NCI-H187 treated with DMSO at 0.1 percent for 48 hours (cell line): ENCODE data around the gene EXOSC5.
"Not testable (repeated sequence)": the region's sequence is repeated elsewhere in the genome, so short reads cannot be mapped to it uniquely, and the experiment has no call there.

Experiments used
- DNase-seq: peaks from one replicate; lab custom pipeline; 2025; lab: John Stamatoyannopoulos, UW

EXOSC5 gene

GRCh38 chr19:41405776-41406175 lies 8.6 kb upstream of the EXOSC5 start:
- no peak for DNase-seq

GRCh38 chr19:41403181-41403970 lies 6.2 kb upstream of the EXOSC5 start:
- no peak for DNase-seq

GRCh38 chr19:41402010-41402409 lies 4.9 kb upstream of the EXOSC5 start:
- DNase-seq: no peak

- DNase-seq: no peak
These were observed 4.3 kb upstream of the EXOSC5 start for GRCh38 chr19:41401483-41401882.

GRCh38 chr19:41399525-41399924 lies 2.4 kb upstream of the EXOSC5 start:
- no peak for DNase-seq

GRCh38 chr19:41399091-41399490 lies 1.9 kb upstream of the EXOSC5 start:
- no peak for DNase-seq

DNA sequence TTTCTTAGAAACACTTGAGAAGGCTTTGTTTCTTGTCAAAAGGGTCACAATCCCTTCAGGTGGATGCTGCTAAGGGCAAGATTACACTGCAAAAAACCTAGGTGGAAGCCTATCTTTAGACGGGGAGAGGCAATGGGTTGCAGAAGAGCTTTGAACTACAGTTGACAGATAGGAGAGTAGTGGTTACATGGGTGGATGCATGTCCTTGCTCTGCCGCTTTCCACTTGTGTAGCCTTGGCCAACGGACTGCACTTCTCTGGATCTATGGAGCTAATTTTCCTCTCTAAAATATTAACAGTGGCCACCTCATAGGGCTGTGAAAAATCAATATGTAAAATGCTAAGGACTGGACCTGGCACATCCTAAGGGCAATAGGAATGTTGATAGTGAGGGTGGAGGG lies 1.4 kb upstream of the EXOSC5 start:
- DNase-seq: no peak

GRCh38 chr19:41398050-41398418 lies 875 bp upstream of the EXOSC5 start:
- DNase-seq: no peak

- no peak for DNase-seq
These were observed 1.8 kb downstream of the EXOSC5 start for GRCh38 chr19:41395355-41395754.

DNA sequence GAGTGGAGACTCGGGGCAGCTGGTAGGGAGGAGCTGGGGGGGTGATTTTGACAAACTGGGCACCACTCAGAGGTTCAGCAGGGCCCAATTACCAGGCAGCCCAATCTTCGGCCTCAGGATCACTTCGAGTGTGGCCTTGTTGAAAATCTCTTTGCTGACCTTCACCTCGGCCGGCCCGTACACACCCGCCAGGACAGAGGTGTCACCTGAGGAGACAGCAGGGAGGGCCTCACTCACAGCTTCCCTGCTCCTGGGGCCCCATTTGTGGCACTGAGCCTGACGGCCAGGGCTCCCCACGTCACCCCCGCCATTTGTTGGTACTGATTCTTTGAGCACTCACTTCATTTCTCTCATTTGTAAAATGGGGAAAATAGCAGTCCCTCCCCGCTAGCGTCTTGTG lies 4.4 kb downstream of the EXOSC5 start:
- no peak for DNase-seq

- DNase-seq: no peak
These were observed 5.5 kb downstream of the EXOSC5 start for GRCh38 chr19:41391618-41392017.

DNA sequence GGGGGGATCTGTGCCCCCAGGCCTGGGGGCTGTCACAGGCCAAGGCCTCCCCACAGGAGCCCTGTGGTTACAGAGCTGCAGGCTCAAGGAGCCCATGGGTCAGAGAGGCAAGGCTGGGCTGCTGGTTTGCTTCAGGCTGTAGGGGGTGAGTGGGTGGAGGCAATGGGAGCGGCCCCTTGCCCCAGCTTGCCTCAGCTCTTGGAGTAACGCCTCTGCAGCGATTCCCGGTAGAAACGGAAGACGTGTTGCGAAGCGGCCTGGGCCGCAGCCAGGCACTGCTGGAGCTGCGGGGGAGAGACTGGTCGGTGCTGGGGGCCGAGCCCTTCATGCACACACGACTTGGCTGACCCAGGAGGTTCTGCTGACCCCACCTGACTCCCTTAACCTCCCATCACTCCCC lies 10.7 kb downstream of the EXOSC5 start:
- DNase-seq: no peak

DNA sequence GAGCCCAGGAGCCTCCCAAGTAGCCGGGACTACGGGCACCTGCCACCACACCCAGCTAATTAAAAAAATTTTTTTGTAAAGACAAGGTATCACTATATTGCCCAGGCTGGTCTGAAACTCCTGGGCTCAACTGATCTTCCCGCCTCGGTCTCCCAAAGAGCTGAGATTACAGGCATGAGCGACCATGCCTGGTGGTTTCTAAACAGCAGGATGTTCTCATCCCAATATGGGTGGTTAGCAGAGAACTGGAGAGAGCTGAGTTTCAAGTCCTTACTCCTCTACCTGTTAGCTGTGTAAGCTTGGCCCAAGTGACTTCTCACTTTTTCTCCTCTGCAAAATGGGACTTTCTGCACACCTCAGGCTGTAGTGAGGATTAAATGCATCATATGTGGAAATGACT lies 12.8 kb downstream of the EXOSC5 start:
- DNase-seq: no peak

DNA sequence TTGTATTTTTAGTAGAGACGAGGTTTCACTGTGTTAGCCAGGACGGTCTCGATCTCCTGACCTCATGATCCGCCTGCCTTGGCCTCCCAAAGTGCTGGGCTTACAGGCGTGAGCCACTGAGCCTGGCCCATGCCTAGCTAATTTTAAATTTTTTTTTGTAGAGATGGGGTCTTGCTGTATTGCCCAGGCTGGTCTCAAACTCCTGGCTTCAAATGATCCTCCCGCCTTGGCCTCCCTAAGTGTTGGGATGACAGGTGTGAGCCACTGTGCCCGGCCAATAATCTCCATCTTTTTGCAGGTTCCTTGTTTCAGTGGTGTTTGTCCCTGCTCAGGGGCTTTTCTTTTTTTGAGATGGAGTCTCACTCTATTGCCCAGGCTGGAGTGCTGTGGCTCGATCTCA lies 15.6 kb downstream of the EXOSC5 start:
- DNase-seq: not testable (repeated sequence)

DNA sequence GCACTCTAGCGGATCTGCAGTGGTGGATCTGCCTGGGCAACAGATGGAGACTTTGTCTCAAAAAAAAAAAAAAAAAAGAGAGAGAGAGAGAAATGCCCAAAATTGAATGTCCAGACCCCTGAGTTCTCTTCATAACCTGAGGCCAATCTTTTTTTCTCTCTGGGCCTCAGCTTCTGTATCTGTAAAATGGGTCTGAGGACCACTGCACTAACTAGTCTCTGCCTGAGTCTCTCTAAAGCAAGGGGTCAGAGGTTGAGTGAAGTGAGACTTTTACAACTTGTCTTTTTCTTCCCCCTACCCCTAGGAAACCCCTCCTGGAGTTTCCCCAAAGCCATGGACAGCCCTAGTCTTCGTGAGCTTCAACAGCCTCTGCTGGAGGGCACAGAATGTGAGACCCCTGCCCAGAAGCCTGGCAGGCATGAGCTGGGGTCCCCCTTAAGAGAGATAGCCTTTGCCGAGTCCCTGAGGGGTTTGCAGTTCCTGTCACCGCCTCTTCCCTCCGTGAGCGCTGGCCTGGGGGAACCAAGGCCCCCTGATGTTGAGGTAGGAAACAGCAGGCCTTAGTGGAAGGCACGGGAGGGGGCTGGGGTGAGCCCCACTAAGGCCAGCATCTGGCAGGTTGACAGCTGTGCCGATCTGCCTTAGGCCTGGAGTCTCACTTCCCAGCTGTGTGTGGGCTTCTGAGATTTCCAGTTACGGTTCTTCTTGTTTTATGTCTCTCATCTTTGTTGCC lies 19.0 kb downstream of the EXOSC5 start:
- no peak for DNase-seq

DNA sequence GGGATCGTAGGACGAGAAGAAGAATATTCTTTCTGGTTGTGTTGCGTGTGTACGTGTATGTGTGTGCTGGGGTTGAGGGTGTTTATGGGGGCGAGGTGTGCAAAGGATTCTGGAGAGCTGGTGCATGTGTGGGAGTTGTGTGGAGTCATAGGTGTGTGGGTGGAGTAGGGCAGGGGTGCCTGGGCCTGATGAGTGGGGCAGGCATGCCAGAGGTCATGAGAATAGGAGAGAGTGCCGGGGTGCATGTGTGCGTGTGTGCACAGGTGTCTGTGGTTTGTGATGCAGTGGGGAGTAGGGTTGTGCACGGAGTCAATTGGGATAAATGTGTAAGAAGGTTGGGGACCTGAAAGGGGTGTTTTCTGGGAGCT lies 20.2 kb downstream of the EXOSC5 start:
- DNase-seq: no peak

DNA sequence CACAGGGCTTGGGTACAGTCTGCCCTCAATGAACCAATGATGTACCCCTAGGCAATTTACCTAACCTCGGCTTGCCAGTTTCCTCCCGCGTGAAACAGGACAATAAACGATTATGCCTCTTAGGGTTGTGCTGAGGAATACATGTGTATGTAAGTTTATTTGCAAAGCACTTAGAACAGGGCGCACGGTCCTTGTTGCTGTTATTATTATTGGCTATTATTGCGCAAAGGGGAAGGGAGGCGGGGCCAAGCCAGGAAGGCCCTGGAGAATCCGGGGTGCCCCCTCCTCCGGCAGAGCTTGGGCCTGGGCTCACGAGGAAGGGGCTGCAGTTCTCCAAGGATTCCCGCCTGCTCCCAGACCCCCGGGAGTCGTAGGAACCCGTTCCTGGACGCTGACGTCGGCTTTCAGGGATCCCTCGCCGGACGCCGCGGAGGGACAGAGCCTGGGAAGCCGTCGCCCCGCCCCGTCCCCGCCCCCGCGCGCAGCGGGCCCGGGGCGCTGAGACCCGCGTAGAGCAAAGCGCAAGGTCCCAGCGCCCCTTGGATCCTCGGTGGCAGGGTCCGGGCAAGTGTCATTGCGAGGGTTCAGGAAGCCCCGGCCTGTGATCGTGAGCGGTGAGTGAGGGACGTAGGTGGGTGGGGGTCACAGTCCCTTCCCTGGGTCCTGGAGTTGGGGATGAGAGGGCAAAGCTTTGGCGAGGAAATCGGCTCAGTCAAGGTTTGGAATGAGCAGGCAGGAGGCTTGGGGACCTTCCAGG lies 20.7 kb downstream of the EXOSC5 start, which contains the start of gene TMEM91:
Gene TMEM91 (plus strand): TSS at position 293 of the 757 bp plus-strand sequence. CDS start 1,777 bp downstream, outside the sequence.
- no peak for DNase-seq

DNA sequence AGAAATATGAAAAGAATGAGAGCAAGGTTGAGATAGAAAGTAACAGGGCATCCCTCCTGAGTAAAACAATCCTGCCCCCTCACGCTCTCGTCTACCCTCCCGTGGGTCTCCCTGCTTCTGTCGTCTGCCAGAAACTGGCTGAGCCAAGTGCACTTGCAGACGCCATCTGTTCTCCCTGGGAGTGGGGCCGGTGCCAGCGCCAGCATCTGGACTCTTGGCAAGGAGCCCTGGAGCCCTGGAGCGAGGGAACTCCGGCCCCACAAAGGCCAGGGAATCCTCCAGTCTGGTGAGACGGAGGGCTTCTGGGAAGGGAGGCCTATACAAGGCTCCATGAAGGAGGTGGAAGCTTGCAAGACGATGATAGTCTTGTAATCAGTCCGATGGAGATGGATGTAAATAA lies 23.2 kb downstream of the EXOSC5 start:
- no peak for DNase-seq

DNA sequence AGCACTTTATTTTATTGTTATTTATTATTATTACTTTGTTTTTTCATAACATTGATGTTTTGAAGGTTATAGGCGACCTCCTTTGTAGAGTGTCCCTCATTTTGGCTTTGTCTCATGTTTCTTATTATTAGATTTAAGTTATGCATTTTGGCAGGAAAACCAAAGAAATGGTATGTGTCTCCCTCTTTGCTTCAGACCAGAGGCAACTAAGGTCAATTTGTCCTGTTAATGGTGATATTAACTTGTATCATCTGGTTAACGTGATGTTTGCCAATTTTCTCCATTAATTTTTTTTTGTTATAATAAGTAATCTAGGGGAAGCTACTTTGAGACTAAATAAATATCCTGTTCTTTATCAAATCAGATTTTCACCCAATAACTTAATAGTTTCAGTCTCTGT lies 24.7 kb downstream of the EXOSC5 start:
- no peak for DNase-seq

DNA sequence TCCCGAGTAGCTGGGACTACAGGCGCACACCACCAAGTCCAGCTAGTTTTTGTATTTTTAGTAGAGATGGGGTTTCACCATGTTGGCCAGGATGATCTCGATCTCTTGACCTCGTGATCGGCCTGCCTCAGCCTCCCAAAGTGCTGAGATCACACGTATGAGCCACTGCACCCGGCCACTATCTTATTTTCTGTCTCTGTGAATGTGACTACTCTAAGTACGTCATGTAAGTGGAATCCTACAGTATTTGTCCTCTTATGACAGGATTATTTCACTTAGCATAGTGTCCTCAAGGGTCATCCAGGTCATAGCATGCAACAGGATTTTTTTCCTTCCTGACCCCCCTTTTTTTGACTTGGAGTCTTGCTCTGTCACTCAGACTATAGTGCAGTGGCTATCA lies 25.6 kb downstream of the EXOSC5 start:
- no peak for DNase-seq

DNA sequence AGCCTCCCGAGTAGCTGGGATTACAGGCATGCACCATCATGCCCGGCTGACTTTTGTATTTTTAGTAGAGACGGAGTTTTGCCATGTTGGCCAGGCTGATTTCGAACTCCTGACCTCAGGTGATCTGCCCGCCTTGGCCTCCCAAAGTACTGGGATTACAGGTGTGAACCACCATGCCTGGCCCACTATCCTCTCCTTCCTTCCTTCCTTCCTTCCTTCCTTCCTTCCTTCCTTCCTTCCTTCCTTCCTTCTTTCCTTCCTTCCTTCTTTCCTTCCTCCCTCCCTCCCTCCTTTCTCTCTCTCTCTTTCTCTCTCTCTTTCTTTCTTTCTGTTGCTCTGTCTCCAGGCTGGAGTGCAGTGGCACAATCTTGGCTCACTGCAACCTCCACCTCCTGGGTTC lies 26.0 kb downstream of the EXOSC5 start:
- not testable (repeated sequence) for DNase-seq

DNA sequence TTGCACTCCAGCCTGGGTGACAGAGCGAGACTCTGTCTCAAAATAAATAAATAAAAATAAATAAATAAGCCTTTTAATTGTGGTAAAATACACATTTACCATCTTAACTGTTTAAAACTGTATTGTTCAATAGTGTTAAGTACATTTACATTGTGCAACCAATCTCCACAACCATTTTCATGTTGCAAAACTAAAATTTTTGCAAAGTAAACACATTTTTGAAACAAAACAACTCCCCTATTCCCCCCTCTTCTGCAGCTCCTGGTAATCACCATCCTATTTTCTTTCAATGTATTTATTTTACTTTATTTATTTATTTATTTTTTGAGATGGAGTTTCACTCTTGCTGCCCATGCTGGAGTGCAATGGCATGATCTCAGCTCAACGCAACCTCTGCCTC lies 27.4 kb downstream of the EXOSC5 start:
- DNase-seq: no peak

DNA sequence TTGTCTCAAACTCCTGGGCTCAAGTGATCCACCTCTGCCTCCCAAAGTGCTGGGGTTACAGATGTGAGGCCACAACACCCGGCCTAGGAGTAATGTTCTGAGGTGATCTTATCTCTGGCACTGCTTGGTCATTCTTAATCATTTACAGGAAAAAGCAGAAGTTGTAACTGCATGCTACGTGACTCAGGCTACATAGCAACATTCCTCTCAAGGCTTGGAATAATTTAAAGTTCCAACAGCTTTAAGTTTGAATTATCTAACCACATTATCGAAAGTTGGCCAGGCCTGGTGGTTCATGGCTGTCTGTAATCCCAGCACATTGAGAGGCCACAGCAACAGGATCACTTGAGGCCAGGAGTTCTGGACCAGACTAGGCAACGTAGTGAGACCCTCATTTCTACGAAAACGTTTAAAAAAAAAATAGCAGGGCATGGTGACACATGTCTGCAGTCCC lies 29.3 kb downstream of the EXOSC5 start:
- no peak for DNase-seq
